GM19324 (cell line): ENCODE measurements around the gene MFAP2.
"Not testable (repeated sequence)": the region's sequence is repeated elsewhere in the genome, so short reads cannot be mapped to it uniquely, and the experiment has no call there.

ENCODE experiments used
- ATAC-seq: cut with Tn5 transposase; IDR thresholded peaks from one replicate; pipeline ENCODE4 v1.9.1; 2021; ENCODE audit warnings: mild to moderate bottlenecking, moderate library complexity; ENCODE audit not compliant: unreplicated experiment, low FRiP score

MFAP2 gene

GRCh38 chr1:16933945-16934344 lies 46.5 kb downstream of the MFAP2 start:
- not testable (repeated sequence) for ATAC-seq

DNA sequence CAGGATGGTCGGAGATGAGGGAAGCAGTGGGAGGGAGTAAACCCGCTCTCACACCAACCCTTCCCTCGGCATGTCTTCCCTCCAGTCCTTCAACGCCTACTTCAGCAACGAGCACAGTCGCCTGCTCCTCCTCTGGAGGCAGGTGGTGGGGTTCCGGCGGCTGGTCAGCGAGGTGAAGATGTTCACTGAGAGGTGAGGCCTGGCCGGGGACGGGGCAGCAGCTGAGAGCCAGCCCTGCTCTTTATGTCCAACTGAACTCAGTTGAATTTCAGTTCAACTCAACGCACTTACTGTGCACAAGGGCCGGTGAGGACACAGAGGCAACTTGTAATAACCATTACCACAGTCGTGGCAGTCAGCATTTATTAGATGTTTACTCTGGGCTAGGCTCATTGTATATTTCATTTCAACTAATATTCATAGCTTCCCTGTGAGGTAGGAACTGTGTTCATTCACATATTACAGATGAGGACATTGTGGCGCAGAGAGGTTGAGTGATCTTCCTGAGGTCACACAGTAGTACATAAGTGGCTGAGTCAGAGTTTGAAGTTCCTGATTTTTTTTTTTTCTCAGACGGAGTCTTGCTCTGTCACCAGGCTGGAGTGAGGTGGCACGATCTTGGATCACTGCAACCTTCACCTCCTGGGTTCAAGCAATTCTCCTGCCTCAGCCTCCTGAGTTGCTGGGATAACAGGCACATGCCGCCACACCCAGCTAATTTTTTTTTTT lies 49.0 kb downstream of the MFAP2 start:
- ATAC-seq, result not testable (repeated sequence)

- ATAC-seq, result not testable (repeated sequence)
Observed at GRCh38 chr1:16929146-16930041, 51.0 kb downstream of the MFAP2 start.

DNA sequence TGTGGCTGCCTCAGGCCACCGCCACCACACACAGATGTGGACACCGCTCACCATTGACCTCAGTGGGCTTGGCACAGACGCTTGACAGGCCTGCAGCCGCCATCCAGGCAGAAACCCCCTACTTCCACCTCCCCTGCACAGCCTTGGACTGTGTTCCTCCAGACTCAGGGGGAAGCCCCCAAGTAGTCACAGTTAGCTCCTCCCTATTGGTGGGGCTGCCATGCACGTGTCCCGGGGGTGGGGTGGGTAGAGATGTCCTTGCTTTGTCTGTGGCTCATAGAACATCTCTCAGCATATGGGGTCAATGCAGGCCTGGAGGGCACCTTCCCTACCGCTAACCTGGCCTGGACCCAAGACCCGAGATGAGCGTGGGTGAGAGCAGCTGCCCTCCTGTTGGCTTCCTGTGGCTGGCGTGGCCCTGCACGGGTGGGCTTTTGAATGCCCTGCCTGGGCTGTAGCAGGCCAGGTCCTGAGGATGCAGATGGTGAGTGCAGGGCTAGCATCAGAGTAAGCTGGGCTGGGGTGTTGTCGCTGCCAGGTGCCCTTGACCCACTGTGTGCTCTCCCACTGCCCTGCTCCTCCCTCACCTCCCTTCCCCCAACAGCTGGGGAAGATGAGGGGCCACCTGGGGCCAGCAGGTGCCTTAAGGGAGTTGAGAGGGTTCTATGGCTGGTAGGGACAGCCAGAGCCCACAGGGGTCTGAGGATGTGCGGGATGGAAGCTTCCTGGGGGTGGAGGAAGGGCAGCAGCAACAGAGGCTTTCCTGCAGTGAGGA lies 52.5 kb downstream of the MFAP2 start:
- no peak for ATAC-seq

GRCh38 chr1:16927256-16927655 lies 53.2 kb downstream of the MFAP2 start:
- ATAC-seq, result no peak

- ATAC-seq, result no peak
Observed at GRCh38 chr1:16926491-16927073, 53.8 kb downstream of the MFAP2 start.

- ATAC-seq, result no peak
Observed at GRCh38 chr1:16925635-16926490, 54.6 kb downstream of the MFAP2 start.

- no peak for ATAC-seq
Observed at GRCh38 chr1:16924919-16925477, 55.4 kb downstream of the MFAP2 start.
